OCI-LY3 (cell line): ENCODE data around the gene ZNF780B.

ENCODE experiments used
- CTCF ChIP-seq: fragments of 200-600, 300-600 bp; sonication (generic); IDR thresholded peaks from 2 replicates; pipeline ENCODE4 v1.5.1; 2014; ENCODE audit warnings: antibody characterized with exemption, low read length, low read depth
- EZH2phosphoT487 ChIP-seq: fragments of 200-600 bp; shearing (Covaris generic); IDR thresholded peaks from 2 replicates; pipeline ENCODE4 v1.6.1; 2018; ENCODE audit warnings: antibody characterized with exemption, mixed run types, low read depth

GRCh38 chr19:39995794-39996193, 60.2 kb downstream of the ZNF780B start:
- TF ChIP-seq CTCF = no peak
- no peak for TF ChIP-seq EZH2phosphoT487
